GM06990 (cell line): ENCODE measurements around the gene SATB1.

Experiments
- DNase-seq: peaks from one replicate; pipeline ENCODE4 v3.0.0-alpha.2; 2011; ENCODE audit not compliant: insufficient read length; ENCODE audit errors: extremely low read depth
- H3K27me3 ChIP-seq: replicated peaks from 2 replicates; pipeline ENCODE4 v1.6.0; 2011; ENCODE audit warnings: low read length; ENCODE audit not compliant: control insufficient read depth, insufficient read depth
- H3K36me3 ChIP-seq: 2 replicates; pipeline ENCODE4 v1.5.1; 2011; ENCODE audit warnings: low read length; ENCODE audit not compliant: control insufficient read depth, insufficient read depth
- H3K4me3 ChIP-seq: replicated peaks from 2 replicates; pipeline ENCODE4 v1.5.1; 2011; ENCODE audit warnings: low read depth, mild to moderate bottlenecking, control low read depth, low read length
- TF ChIP-seq, protein P1 (sequence below): IDR thresholded peaks from 2 replicates; pipeline ENCODE4 v1.5.1; 2011; ENCODE audit warnings: low read length, control low read depth, mild to moderate bottlenecking, inconsistent platforms; ENCODE audit not compliant: insufficient read depth, poor library complexity, severe bottlenecking

Gene SATB1

DNA sequence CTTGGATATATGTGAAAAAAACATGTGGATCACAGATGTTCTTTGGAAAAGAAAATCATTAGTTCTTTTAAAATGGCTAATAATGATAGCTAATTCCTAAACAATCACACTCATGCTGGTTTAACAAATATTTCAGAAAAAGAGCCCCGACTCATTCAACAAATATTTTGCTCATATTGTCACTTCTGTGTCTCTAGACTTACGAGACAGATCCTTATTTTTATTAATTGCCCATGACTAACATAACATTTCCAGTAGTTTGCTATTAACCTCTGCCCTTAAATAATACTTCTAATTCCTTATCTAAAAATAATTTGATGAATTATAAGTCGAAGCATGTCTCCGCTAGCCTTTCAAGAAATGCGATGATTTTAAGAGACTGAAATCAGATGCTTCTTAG is 70.4 kb downstream of the SATB1 start:
- TF ChIP-seq, protein P1, sequence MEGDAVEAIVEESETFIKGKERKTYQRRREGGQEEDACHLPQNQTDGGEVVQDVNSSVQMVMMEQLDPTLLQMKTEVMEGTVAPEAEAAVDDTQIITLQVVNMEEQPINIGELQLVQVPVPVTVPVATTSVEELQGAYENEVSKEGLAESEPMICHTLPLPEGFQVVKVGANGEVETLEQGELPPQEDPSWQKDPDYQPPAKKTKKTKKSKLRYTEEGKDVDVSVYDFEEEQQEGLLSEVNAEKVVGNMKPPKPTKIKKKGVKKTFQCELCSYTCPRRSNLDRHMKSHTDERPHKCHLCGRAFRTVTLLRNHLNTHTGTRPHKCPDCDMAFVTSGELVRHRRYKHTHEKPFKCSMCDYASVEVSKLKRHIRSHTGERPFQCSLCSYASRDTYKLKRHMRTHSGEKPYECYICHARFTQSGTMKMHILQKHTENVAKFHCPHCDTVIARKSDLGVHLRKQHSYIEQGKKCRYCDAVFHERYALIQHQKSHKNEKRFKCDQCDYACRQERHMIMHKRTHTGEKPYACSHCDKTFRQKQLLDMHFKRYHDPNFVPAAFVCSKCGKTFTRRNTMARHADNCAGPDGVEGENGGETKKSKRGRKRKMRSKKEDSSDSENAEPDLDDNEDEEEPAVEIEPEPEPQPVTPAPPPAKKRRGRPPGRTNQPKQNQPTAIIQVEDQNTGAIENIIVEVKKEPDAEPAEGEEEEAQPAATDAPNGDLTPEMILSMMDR, result no peak
- DNase-seq, result no peak
- no peaks in the 10 kb centered on the region for H3K36me3 ChIP-seq
- no peak overlapping the region for H3K4me3 ChIP-seq
- no peaks in the 10 kb centered on the region for H3K27me3 ChIP-seq

DNA sequence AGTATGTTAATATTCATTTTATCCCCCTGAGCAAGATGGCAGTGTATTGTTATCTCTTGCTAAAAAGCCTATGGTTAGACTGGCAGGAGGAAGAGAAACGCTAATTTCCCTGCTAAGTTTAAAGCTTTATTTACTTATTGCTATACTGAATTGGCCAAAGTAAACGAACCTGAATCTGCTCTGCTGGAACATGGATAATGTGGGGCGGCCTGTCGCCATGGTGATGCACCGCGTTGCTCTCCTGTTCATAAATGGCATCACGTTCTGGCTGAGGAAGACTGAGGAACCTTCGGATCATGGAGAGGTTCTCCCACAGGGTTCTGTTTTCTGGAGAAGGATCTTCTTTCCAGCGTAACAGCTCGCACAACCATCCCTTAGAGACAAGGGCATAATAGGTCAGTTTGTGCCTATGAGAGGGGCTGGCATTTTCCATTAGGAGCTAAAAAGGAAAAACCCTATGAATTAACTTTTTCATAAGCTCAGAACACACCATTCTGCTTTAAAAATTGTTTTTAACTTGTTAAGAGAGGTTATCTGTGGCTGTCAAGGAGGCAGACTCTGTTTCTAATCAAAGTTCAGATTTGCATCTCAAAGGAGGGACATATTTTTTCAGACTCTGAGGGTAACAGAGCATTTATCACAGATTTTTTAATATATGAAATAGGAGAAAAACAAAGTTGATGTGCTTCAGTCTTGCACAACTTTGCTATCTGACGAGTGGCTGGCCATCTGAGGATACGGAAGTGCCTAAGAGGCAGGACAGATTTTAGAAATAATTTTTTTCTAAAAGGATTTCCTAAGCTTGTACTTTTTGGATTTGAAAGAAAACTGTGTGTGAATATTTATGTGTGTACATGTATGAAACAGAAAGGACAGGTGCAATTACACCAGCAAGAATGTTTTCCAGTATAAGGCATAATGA is 73.1 kb downstream of the SATB1 start:
- H3K4me3 ChIP-seq, result no peak overlapping the region
- DNase-seq, result no peak
- TF ChIP-seq, protein P1, result no peak
- no peaks in the 10 kb centered on the region for H3K27me3 ChIP-seq
- no peaks in the 10 kb centered on the region for H3K36me3 ChIP-seq

- TF ChIP-seq, protein P1, result no peak
- Histone ChIP-seq H3K4me3 (no peak overlapping the region), H3K36me3 (no peaks in the 10 kb centered on the region), H3K27me3 (no peaks in the 10 kb centered on the region)
- no peak for DNase-seq
Measured at GRCh38 chr3:18351069-18351628, 74.0 kb downstream of the SATB1 start.

DNA sequence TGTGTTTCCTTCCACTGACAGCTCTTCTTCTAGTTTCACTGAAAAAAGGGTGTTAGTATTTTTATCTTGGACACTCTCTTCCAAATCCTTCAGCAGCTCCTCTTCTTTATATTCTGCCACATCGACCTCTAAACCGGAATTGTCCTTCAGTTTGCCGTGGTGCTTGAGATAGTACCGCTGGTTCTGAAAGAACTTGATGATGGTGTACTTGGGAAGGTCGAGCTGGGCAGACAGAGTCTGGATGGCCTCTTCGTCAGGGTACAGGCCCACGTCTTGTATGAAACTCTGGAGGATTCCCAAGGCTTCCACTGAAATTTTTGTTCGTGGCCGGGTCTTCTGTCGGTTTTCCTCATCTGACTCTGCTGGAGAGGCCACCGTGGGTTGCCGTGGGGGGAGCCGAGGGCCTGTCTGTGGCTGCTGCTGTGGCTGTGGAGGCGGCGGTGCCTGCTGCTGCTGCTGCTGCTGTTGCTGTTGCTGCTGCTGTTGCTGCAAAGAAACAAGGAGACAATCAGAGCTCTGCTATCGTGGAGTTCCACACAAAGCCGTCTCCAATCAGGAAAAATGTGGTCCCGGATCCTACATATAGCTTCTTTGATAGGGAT is 75.8 kb downstream of the SATB1 start:
- Histone ChIP-seq H3K27me3 (no peaks in the 10 kb centered on the region), H3K4me3 (no peak overlapping the region), H3K36me3 (no peaks in the 10 kb centered on the region)
- TF ChIP-seq, protein P1, result no peak
- no peak for DNase-seq

GRCh38 chr3:18346097-18346496 is 79.0 kb downstream of the SATB1 start:
- H3K4me3 ChIP-seq, result no peak overlapping the region
- DNase-seq, result no peak
- no peaks in the 10 kb centered on the region for H3K27me3 ChIP-seq
- H3K36me3 ChIP-seq, result no peaks in the 10 kb centered on the region
- TF ChIP-seq, protein P1, result no peak
